Stimulated activated CD4-positive, alpha-beta T cell treated with anti-CD3 and anti-CD28 coated beads, Interleukin-1b, Interleukin-23, amount 100 ng/mL, for 48 hours (primary cell): Measurements from ENCODE around the gene SGSH.
A peak's percentile ranks its signal among the peaks of the same experiment; 100 is the strongest.
"Not testable (repeated sequence)": the region's sequence is repeated elsewhere in the genome, so short reads cannot be mapped to it uniquely, and the experiment has no call there.

Experiments used
- DNase-seq: peaks from one replicate; pipeline ENCODE4 v3.0.0-alpha.2; 2020

The SGSH gene

DNA sequence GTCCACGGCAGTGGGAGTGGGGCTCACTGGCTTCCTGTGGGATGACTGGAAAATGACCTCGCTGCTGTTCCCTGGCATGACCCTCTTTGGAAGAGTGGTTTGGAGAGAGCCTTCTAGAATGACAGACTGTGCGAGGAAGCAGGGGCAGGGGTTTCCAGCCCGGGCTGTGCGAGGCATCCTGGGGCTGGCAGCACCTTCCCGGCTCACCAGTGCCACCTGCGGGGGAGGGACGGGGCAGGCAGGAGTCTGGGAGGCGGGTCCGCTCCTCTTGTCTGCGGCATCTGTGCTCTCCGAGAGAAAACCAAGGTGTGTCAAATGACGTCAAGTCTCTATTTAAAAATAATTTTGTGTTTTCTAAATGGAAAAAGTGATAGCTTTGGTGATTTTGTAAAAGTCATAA, 32.7 kb upstream of the SGSH start:
- peak; percentile 90 for DNase-seq

DNA sequence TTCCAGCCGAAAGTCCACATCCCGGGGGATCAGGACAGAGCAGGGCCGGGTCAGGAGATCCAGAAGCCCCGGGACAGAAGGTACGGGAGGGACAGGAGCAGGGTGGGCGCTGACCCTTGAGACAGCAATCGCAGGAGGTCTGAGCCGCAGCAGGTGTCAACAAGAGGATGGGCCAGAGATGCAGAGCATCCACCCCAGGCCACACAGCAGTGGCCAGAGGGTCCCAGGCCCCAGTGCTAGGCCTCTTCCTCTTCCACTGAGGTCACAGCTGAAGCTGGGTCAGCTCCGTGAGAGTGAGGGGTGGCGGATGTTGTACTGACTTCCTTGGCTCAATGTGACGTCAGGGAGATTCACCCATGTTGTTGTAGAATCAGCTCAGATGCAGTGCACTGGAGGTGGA, 31.8 kb upstream of the SGSH start:
- no peak for DNase-seq

DNA sequence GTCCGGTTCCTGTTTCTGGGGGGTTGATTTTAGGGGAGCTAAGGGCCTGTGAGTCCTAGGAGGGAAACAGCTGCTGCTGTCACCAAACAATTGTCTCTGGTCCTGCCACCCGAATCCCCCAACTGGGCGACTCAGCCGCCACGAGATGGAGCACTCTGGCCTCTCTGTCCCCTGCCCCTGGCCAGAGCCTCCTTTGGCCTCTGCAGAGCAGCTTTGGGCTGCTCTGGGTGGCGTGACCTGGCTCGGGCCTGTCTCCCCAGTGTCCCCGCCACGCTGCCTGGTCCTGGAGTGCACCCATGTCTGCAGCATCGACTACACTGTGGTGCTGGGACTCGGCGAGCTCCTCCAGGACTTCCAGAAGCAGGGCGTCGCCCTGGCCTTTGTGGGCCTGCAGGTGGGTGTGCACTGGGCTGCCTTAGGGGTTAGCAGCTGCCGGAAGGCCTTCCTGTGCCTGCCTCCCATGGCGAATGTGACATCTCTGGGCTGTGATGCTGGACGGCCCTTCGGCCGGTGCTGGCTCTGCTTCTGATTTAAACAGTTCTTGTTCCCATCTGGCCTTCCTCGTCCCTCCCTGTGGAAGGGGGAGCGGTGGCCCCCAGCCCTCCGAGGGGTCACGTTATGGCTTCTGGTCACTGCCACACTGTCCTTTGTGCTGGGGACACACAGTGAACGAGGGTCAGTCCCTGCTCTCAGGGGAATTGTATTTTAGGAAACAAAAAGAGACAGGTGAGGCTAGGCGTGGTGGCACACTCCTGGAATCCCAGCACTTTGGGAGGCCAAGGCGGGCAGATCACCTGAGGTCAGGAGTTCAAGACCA, 29.0 kb upstream of the SGSH start:
- DNase-seq: no peak

DNA sequence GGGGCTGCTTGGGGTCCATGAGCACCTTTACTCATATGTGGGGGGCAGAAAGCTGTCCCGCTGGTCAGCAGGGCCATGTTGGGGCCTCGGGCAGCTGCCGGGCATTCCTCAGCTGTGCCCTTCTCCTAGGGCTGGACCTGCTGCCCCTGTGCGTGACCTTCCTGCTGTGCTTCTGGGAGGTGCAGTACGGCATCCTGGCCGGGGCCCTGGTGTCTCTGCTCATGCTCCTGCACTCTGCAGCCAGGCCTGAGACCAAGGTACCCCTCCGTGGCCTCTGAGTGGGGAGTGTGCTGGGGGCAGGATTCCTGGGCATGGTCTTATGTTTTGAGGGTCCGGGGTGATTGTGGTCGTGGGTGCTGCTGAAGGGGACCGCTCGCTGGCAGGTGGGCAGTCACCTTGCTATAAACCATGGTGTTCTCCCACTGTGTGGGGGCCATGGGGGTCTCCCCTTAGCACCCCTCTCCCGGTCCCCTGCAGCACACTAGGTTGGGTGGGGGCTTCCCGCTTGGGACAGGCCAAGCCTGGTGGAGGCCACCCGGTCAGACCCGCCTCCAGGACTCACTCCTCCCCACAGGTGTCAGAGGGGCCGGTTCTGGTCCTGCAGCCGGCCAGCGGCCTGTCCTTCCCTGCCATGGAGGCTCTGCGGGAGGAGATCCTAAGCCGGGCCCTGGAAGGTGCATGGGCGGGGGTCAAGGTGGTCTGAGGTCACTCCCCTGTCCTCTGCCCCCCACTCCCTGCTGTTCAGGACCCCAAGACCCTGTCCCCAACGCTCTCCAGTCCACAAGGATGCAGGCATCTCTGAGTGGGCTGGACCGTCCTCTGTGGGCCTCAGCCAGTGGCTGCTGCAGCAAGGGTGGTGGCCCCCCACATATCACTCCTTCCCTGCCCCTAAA, 28.1 kb upstream of the SGSH start:
- no peak for DNase-seq

DNA sequence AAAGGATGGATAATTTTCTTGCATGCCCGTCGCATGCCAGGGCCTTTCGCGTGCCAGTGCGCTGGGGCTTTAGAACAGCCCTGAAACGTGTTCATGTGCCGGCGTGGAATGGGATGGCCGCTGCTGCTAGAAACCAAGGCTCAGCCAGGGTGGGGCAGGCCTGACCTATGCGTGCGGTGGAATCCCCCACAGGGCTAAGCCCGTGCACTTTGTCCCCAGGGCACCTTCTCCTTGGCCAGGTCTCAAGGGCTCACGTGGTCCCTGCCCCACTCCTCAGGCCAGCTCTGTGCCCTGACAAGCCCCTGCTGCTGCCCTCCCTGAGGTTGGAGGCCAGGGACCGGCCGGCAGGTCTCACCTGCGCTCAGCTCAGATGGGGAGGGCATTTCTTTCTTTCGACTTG, 27.4 kb upstream of the SGSH start:
- DNase-seq: no peak

DNA sequence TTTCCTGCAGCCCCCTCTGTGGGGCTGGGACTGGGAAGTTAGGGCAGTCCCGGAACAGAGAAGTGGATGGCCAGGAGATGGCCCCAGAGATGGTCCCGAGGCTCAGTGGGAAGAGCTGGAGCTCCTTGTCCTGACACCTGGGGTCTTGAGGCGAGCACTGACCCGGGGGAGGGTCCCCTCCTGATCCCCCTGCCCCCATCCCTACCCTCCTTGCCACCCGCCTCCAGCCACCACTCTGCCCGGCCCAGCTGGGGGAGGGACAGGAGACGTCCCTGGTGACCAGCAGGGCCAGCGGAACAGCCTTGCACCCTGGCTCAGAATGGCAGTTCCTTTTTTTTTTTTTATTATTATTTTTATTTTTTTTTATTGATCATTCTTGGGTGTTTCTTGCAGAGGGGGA, 26.6 kb upstream of the SGSH start:
- no peak for DNase-seq

DNA sequence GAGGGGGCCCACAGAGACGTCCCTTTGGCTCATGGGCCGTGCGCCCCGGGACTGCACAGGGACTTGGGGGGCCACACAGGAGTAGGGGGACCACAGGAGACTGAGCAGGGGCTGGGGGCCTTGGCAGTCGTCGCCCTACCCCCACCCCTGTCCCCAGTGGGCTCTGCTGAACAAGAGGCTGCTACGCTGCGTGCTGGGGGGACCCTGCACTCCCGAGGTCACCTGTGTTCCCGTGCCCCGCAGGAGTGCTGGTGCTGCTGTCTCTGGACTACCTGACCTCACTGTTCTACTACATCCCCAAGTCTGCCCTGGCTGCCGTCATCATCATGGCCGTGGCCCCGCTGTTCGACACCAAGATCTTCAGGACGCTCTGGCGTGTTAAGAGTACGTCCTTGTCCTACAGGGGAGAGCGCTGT, 26.1 kb upstream of the SGSH start:
- no peak for DNase-seq

DNA sequence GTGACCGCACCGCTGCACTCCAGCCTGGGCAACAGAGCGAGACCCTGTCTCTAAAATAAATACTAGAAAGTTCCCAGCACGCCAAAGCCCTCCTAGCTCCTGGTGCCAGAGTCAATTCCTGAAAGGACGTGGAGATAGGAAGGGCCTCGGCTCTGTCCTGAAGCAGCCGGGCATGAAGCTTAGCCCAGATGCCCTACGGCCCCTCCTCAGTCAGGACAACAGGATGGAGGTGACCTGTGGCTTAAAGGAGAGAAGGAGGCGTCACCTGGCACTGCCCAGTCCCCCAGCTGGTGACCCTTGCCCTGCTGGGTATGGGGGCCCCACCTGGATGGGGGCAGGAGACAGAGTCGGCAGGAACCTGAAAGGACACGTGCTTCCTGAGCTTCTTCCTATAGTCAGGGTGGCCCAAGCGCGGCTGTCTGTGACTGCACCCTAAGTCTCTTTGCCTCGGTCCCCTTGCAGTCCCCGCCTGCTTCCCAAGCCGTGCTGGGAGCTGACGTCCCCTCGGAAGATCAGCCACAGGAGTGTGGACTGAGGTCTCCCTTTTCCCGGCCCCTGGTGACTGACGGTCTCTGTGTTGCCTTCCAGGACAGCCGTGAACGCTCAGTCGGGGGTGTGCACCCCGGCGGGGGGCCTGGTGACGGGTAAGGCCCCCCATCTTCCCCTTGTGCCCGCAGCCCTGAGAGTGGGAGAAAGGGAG, 25.6 kb upstream of the SGSH start:
- no peak for DNase-seq

DNA sequence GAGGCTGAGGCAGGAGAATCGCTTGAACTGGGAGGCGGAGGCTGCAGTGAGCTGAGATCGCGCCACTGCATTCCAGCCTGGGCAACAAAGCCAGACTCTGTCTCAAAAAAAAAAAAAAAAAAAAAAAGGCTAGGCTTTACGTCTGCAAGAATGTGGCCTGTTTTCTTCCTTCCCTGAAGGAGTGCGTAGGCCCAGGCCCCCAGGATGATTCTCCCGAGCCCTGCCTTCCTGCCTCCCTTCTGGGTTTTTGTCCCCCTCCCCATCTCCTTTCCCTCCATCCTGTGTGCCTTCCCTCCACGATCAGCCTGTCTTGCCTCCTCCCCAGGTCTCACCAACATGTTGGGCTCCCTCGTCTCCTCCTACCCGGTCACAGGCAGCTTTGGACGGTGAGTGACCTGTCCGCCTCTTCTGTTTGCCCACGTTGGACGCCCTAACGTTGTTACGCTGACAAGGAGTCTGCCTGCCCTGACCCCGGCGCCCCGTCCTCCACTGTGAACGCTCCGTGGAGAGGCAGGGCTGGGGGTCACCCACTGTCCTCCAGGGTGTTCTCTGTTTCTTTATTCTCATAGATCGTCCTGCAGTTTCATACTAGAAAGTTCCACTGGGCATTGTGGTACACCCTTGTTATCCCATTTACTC, 24.9 kb upstream of the SGSH start:
- no peak for DNase-seq

DNA sequence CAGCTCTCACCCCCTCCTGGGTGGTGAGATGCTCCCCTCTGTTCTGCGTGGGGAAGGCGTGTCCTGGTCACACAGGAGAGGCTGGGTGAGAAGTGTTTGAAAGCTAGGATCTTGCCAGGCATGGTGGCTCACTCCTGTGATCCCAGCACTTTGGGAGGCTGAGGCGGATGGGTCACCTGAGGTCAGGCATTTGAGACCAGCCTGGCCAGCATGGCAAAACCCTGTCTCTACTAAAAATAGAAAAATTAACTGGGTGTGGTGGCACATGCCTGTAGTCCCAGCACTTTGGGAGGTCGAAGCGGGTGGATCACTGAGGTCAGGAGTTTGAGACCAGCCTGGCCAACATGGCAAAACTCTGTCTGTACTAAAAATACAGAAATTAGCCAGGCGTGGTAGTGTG, 24.3 kb upstream of the SGSH start:
- not testable (repeated sequence) for DNase-seq

DNA sequence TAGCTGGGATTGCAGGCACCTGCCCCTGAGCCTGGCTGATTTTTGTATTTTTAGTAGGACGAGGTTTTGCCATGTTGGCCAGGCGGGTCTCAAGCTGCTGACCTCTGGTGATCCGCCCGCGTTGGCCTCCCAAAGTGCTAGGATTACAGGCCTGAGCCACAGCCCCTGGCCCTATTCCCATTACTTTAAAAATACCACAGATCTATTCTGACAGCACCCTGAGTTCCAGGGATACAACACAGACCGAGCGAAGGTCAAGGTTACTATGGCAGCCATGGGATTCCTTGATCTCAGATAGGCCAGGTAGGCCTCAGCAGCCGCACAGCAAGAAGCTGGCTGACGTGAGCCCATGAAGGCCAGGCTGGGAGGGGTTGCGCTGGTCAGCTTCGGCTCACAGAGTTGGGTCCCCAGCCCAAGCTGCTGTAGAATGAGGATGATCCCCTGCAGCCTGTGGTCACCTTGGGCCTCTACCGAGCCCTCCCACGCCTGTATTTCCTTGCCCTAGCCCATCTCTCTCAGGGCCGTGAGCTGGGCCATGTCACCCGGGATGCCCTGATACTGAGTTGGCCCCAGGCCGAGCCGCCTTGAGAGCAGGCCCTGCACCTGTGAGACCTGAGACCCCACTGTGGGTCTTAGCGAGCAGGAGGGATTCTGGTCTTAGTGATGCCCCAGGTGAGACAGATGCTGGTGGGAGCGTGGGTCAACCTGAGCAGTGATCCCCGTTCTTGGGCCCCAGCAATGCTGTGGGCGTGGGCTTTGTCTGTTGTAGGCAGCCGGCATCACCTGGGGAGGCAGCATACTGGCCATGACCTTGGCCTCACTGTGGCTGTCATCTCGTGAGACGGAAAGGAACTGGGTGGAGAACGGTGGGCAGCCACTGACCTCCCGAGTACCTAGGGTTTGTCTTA, 23.6 kb upstream of the SGSH start:
- no peak for DNase-seq

DNA sequence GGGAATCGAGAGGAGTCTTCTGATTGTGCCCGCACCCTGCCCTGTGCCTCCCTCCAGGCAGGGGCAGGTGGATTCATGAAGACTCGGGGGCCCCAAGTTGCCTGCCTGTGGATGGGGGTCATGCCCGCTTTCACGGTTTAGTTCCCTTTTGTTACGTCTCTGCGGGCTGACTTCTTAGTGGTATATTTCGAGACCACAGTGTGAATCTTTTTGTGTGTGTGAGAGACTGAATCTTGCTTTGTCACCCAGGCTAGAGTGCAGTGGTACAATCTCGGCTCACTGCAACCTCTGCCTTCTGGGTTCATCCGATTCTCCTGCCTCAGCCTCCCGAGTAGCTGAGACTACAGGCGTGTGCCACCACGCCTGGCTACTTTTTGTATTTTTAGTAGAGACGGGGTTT, 22.4 kb upstream of the SGSH start:
- no peak for DNase-seq

DNA sequence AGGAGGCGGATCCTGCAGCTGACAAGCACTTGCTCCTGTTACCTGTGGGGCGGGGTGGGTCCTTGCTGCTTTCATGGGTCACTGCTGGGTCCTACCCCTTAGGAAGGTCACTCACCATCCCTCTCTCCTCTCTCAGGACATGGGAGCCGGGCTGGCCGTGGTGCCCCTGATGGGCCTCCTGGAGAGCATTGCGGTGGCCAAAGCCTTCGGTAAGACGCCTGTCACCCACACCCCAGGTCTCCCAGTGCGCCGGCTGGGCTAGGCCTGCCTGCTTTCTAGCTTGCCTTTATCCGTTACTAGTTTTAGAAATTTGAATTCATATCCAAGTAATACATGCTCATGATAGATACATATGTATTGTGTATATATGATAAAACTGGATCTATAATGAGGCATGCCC, 17.3 kb upstream of the SGSH start:
- DNase-seq: no peak

DNA sequence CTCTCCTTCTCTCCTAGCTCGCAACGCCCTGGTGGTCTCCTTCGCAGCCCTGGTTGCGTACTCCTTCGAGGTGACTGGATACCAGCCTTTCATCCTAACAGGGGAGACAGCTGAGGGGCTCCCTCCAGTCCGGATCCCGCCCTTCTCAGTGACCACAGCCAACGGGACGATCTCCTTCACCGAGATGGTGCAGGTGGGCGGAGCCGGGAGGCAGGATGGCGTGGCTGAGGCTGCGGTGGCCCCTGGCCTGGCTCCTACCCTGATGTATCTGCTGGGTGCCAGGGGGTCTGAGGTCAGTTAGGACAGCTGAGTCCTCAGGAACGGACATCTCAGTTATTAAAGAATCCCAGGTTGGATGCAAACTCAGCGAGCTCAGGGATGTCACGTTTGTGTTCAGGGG, 16.8 kb upstream of the SGSH start:
- no peak for DNase-seq

DNA sequence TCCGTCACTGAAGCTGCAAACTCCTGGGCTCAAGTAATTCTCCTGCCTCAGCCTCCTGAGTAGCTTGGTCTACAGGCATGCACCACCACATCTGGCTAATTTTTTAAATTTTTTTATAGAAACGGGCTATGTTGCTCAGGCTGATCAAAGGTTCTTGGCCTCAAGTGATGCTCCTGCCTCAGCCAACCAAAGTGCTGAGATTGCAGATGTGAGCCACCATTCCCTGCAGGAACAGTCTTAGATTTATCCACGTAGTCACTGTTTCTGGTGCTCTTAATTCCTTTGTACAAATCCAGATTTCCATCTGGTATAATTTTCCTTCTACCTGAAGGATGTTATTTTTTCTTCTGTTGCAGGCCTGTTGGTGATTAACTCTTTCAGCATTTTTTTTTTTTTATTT, 13.1 kb upstream of the SGSH start:
- DNase-seq: no peak

DNA sequence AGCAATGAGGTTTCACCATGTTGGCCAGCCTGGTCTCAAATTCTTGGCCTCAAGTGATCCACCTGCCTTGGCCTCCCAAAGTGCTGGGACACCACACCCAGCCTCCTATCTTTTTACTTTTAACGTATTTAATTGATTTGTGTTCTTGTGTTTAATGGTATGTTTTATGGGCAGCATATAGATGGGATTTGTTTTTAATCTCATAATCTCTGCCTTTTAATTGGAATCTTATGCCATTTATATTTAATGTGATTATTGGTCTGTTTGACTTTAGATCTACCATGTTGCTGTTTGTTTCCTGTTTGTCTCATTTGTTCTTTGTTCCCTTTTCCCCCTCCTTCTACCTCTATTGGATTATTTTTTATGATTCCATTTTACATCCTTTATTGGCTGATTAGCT, 12.3 kb upstream of the SGSH start:
- no peak for DNase-seq

DNA sequence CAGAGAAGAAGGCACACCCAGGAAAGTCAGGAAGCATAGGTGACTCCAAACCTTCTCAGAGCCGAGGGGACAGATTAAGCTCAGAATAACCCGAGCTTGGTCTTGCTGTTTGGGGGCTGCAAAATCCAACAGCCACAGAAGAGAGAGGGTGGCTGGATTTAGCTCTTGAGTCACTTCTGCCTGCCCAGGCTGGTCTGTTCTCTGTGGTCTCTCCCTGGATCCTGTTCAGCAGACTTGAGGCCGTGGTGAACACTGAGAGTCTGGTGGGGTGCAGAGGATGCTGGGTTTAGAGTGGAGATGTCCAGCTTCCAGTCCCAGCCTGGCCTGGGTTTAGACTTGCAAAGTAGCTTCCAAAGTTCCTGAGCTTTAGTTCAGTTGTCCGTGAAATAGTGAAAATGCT, 8.9 kb upstream of the SGSH start:
- no peak for DNase-seq

DNA sequence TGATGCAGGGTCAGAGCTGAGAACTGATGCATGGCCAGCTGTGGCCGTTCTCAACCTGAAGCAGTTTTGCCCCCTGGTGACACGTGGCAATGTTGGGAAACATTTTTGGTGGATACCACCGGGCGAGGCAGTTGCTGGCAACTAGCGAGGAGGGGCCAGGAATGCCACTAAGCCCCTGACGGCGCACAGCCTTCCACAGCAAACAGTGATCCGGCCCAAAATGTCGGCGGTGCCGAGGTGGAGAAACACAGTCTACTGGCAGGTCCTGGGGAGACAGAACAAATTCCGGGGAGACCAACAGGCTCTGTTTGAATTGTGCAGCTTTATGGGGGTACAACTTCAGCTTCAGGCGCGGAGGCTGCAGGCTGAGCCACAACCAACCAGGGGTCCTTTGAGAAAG, 8.3 kb upstream of the SGSH start:
- no peak for DNase-seq

DNA sequence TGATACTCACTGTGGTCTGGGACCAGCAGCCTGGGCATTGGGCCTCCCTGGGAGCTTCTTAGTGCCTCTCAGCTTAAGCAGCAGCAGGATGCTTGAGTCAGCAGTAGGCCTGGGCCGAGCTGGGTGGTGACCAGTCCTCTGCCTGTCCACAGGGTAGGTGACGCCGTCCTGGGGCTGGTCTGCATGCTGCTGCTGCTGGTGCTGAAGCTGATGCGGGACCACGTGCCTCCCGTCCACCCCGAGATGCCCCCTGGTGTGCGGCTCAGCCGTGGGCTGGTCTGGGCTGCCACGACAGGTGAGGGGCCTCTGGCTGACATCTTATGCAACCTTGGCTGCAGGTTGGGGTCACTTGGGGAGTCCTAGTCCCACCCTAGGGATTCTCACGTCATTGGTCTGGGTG, 7.5 kb upstream of the SGSH start:
- DNase-seq: no peak

DNA sequence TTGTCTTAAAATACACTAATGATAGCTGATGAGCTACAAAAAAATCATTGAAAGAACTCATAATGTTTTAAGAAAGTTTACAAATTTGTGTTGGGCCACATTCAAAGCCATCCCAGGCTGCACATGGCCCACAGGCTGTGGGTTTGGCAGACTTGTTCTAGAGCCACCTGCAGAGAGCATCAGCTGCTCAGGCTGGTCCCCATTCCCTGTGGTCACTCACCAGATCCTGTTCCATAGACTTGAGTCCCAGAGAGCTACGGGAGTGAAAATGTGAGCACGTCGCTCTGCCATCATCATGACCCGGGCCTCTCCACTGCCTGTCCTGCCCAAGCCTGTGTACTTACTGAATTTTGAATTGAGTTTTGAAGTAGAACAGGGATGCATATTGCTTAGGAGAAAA, 7.0 kb upstream of the SGSH start:
- DNase-seq: no peak

DNA sequence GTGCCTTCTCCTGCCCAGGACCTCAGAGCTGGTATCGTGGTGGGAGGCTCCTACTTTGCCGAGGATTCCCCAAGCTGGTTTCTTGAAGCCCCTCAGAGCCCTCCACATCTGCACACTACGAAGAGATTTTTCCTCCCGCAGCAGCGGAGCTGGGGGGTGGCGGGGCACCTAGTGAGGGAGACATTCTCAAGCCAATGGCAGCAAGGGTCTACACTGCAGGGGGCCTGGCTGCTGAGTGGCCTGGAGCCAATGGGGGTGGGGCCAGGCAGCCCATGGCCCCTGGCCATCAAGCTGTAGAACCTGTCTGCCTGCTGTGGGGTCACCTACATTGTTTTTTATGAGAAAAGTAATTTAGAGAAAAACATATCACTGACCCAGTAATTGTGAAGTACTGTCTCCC, 5.1 kb upstream of the SGSH start:
- DNase-seq: no peak

DNA sequence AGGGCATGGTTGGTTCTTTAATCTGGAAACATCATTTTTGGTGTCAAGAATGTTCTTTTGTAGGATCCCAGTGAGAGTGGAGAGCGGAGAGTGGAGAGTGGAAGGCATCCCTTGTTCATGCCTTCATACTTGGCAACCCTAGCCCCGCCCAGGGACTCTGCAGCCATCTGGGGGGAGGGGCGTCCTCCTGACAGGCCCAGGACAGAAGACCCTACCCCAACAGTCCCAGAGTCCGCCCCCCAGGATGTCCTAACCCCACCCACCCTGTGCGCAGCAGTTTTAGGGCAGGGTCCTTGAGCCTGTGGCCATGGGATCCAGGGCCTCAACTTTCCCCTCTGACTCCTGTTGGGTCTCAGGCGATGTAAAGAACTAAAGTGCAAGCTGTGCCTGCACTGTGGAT, 4.5 kb upstream of the SGSH start:
- no peak for DNase-seq
